Prostate gland (tissue), 2 donors: ENCODE data around the gene TTYH3. TPM values are rescaled to one million over a fixed set of nuclear protein-coding genes. Genes with fewer than 3 reads are reported as not detected.

Source experiments
- DNase-seq: peaks from one replicate; pipeline ENCODE4 v3.0.0-alpha.2; 2019; ENCODE audit warnings: low spot score
- H3K27ac ChIP-seq, 2 donors: fragments of 200-600 bp; sonication (generic); 2 replicates each; pipeline ENCODE4 v1.5.1; 2017 to 2019
- H3K27me3 ChIP-seq: fragments of 200-600 bp; sonication (generic); replicated peaks from 2 replicates; pipeline ENCODE4 v1.5.1; 2019; ENCODE audit not compliant: insufficient read depth
- H3K36me3 ChIP-seq, 2 donors: fragments of 200-600 bp; sonication (generic); 1 replicate in 1 of 2; 2 replicates in 1 of 2; pipeline versions ENCODE4 v1.5.1 to v1.8.1; 2017 to 2019
- H3K4me1 ChIP-seq: fragments of 200-600 bp; sonication (generic); replicated peaks from 2 replicates; pipeline ENCODE4 v1.5.1; 2019
- H3K4me3 ChIP-seq, 2 donors: fragments of 200-600 bp; sonication (generic); 2 replicates each; pipeline ENCODE4 v1.5.1; 2017 to 2019
- H3K9me3 ChIP-seq: fragments of 200-600 bp; sonication (generic); 2 replicates; pipeline ENCODE4 v1.5.1; 2017
- POLR2A ChIP-seq: fragments of 450-650 bp; IDR thresholded peaks from one replicate; pipeline ENCODE4 v1.6.1; 2016; ENCODE audit warnings: antibody characterized with exemption, mild to moderate bottlenecking
- POLR2AphosphoS5 ChIP-seq: sonication (generic); formaldehyde crosslinking; IDR thresholded peaks from one replicate; pipeline ENCODE4 v1.6.1; 2017; ENCODE audit warnings: antibody characterized with exemption
- WGBS: methylation state at CpG from one replicate; pipeline ENCODE4 v1.1.5; 2018; 5-methylcytosine and 5-hydroxymethylcytosine counted together
- intact Hi-C: fragments of 100-400 bp; cut with DNase I; formaldehyde crosslinking; loops from one replicate; pipeline ENCODE4 v1.14.2; 2022
- total RNA-seq, 2 donors: library from RNA; depleted of rRNA; stranded (reverse); fragments of >200 nt; gene quantifications; one replicate each; pipeline ENCODE4 v1.1.0, GENCODE V29; 2016
- TF ChIP-seq, protein P1 (sequence below), 4 experiments: fragments of 200-600 bp in 2 of 4; fragments of 450-650 bp in 2 of 4; sonication (generic) in 2 of 4; IDR thresholded peaks; 1 replicate in 3 of 4; 2 replicates in 1 of 4; pipeline ENCODE4 v1.5.1; 2016 to 2019; ENCODE audit warnings: antibody characterized with exemption in 4 of 4, mild to moderate bottlenecking in 2 of 4, moderate library complexity in 2 of 4

The TTYH3 gene
- total RNA-seq, 2 donors from 2014 or later: 30.1 to 76.2 TPM

DNA sequence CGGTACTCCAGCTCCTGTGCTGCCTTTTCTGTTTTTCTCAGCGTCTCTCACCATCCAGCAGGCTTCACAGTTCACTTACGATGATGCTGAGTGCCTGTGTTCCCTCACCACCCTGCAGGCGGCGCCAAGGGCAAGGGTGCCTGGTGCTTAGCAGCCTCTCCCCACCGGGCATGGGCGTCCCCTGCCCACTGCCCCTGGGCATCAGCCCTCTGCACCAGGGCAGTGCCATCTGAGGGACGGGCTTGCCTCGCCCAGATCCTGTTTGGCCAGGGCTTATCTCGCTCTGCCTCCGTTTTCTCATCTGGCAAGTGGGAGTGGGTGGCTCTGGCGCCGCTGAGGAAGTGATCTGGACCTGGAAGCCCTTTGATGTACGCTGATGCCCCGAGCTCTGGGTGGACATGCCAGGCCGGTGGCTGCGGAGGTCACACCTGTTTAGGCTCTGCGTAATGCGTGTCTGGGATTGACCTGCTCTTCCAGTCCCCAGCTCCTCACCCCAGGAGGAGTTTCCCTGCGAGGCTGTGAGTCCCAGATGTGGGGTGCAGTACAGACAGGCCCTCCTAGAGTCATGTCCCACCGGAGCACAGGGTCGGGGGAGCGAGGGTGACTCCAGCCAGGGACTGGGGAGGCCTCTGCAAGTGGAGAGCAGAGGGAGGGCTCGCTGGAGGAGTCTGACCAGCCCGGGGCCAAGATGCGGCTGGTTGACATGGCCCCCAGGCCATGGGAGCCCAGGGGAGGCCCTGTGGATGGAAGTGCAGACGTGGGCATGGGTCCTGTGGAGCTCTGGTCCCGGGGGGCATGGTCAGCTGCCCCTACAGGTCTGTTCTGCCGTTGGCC lies 11.8 kb downstream of the TTYH3 start:
- WGBS: 78% methylated on average over 29 of the region's 29 CpGs
- Histone ChIP-seq H3K9me3 (no peaks in the 10 kb centered on the region), H3K27ac (no peak overlapping the region), H3K4me1 (peaks cover 16% of the 10 kb centered on the region), H3K4me3 (no peak overlapping the region), H3K36me3 (no peaks in the 10 kb centered on the region), H3K27me3 (no peaks in the 10 kb centered on the region)
- TF ChIP-seq, protein P1, sequence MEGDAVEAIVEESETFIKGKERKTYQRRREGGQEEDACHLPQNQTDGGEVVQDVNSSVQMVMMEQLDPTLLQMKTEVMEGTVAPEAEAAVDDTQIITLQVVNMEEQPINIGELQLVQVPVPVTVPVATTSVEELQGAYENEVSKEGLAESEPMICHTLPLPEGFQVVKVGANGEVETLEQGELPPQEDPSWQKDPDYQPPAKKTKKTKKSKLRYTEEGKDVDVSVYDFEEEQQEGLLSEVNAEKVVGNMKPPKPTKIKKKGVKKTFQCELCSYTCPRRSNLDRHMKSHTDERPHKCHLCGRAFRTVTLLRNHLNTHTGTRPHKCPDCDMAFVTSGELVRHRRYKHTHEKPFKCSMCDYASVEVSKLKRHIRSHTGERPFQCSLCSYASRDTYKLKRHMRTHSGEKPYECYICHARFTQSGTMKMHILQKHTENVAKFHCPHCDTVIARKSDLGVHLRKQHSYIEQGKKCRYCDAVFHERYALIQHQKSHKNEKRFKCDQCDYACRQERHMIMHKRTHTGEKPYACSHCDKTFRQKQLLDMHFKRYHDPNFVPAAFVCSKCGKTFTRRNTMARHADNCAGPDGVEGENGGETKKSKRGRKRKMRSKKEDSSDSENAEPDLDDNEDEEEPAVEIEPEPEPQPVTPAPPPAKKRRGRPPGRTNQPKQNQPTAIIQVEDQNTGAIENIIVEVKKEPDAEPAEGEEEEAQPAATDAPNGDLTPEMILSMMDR (IDR thresholded peaks at IDR 0.05): peak in 1 of 4 experiments; percentile 8
- TF ChIP-seq POLR2A: no peak
- no peak for TF ChIP-seq POLR2AphosphoS5
- intact Hi-C loops: no loop called here
- no peak for DNase-seq

- Histone ChIP-seq H3K27me3 (no peaks in the 10 kb centered on the region), H3K9me3 (no peaks in the 10 kb centered on the region), H3K27ac (no peak overlapping the region), H3K4me1 (peaks cover 16% of the 10 kb centered on the region), H3K36me3 (no peaks in the 10 kb centered on the region), H3K4me3 (no peak overlapping the region)
- DNase-seq: no peak
- intact Hi-C loops: no loop called here
- 68% methylated on average over 6 of the region's 6 CpGs for WGBS
- no peak for TF ChIP-seq POLR2A
- TF ChIP-seq, protein P1 (IDR thresholded peaks at IDR 0.05): no peak
- no peak for TF ChIP-seq POLR2AphosphoS5
Observed at GRCh38 chr7:2644220-2644561, 12.4 kb downstream of the TTYH3 start.

DNA sequence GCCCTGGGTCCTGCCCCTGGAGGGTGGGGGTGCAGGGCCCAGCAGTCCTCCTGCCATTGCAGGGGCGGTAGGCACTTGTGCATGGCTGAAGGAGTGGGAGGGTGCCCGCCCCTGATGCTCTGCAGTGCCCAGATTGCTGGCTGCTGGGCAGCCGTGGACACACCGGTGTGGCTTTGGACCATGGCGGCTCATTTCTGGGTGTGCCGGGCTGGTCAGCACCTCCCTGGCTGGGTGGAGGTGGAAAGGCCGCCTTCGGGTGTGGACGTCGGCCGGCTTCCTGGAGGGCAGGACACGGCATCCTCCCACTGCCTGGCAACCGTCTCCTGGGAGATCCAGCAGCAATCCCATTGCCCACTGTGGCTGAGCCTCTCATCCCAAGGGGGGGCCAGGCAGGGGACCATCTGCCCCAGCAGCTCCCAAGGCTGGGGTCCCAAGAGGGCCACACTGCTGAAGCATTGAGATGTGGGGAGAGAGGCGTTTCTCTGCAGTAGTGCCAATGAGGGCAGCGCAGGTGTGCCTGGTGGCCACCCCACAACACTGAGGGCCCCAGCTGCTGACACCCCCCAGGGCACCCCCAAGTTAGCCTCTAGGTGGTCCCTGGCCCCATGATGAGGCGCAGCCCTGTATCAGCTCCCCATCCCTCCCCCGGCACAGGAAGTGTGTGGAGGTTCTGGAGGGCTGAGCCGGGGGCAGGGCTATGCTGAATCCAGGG lies 12.9 kb downstream of the TTYH3 start:
- intact Hi-C loops: no loop called here
- H3K27ac ChIP-seq: no peak overlapping the region
- no peak for DNase-seq

DNA sequence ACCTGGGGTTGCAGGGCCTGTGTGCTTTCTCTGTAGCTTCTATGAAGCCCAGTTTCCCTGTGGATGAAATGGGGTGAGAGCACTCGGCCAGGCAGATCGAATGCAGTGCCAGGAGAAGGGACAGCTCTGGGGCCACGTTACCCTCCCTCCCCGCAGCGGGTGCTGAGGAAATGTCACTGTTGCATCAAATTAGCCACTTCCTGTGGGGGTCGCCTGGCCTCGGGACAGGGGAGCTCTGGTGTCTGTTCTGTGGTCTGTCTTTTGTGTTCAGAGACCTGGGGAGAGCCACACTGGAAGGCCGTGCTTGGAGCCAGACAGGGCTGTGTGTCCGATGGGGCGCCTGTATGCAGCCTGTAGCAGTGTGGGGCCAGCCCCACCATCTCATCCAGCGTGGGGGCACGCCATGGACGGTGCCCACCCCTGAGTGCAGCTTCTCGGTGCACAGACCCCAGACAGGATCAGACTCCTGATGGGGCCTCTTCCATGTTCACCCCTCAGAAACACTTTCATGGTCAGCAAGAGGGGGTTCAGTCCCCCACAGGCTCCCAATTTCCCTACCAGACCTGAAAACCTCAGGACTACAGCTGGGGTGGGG lies 13.6 kb downstream of the TTYH3 start:
- Histone ChIP-seq H3K27me3 (no peaks in the 10 kb centered on the region), H3K36me3 (no peaks in the 10 kb centered on the region), H3K9me3 (no peaks in the 10 kb centered on the region), H3K27ac (no peak overlapping the region), H3K4me3 (no peak overlapping the region), H3K4me1 (peaks cover 9% of the 10 kb centered on the region)
- TF ChIP-seq, protein P1 (IDR thresholded peaks at IDR 0.05): no peak
- no peak for TF ChIP-seq POLR2A
- no peak for TF ChIP-seq POLR2AphosphoS5
- 64% methylated on average over 14 of the region's 14 CpGs for WGBS
- intact Hi-C loops: no loop called here
- DNase-seq: no peak

More for the DNA sequence above, 12.9 kb downstream of the TTYH3 start:
- Histone ChIP-seq H3K4me1 (peaks cover 16% of the 10 kb centered on the region), H3K27me3 (no peaks in the 10 kb centered on the region), H3K4me3 (no peak overlapping the region), H3K9me3 (no peaks in the 10 kb centered on the region), H3K36me3 (no peaks in the 10 kb centered on the region)
- 72% methylated on average over 18 of the region's 18 CpGs for WGBS
- TF ChIP-seq POLR2AphosphoS5 (no peak), POLR2A (no peak)
- TF ChIP-seq, protein P1 (IDR thresholded peaks at IDR 0.05): no peak
